Neural cell (in vitro differentiated cells): ENCODE data around the gene CMTM7. TPM values are rescaled to one million over a fixed set of nuclear protein-coding genes. Genes with fewer than 3 reads are reported as not detected.

Source experiments
- H2AFZ ChIP-seq: fragments of 200-600, 300-800 bp; sonication (generic), shearing (Covaris generic); 2 replicates; pipeline ENCODE4 v1.6.0; 2014; ENCODE audit warnings: low read depth, mild to moderate bottlenecking, antibody characterized with exemption, low read length, moderate library complexity
- H3F3A ChIP-seq: fragments of 200-600 bp; shearing (Covaris generic); 2 replicates; pipeline ENCODE4 v1.6.1; 2016; ENCODE audit warnings: mild to moderate bottlenecking, moderate library complexity, mixed read lengths, antibody characterized with exemption, low read length; ENCODE audit not compliant: insufficient read depth, poor library complexity, severe bottlenecking
- H3K27ac ChIP-seq: fragments of 200-600, 300-800 bp; sonication (generic), shearing (Covaris generic); 2 replicates; pipeline ENCODE4 v1.5.1; 2014; ENCODE audit warnings: mild to moderate bottlenecking, low read length, moderate library complexity
- H3K27me3 ChIP-seq: fragments of 300-800, 200-600 bp; sonication (generic), shearing (Covaris generic); 2 replicates; pipeline ENCODE4 v1.6.0; 2014; ENCODE audit warnings: mild to moderate bottlenecking, low read depth, low read length, moderate library complexity; ENCODE audit not compliant: insufficient read depth
- H3K36me3 ChIP-seq: fragments of 300-800, 200-600 bp; sonication (generic), shearing (Covaris generic); 2 replicates; pipeline ENCODE4 v1.5.1; 2014; ENCODE audit warnings: mild to moderate bottlenecking, antibody characterized with exemption, low read length, moderate library complexity; ENCODE audit not compliant: insufficient read depth
- H3K4me2 ChIP-seq: fragments of 300-800, 200-600 bp; sonication (generic), shearing (Covaris generic); 2 replicates; pipeline ENCODE4 v1.6.0; 2014; ENCODE audit warnings: mild to moderate bottlenecking, low read length
- H3K4me3 ChIP-seq: fragments of 300-800, 200-600 bp; sonication (generic), shearing (Covaris generic); 2 replicates; pipeline ENCODE4 v1.5.1; 2014; ENCODE audit warnings: mild to moderate bottlenecking, low read length, moderate library complexity
- H3K79me2 ChIP-seq: fragments of 200-600 bp; shearing (Covaris generic); replicated peaks from 2 replicates; pipeline ENCODE4 v1.6.0; 2014; ENCODE audit warnings: mild to moderate bottlenecking, low read length, moderate library complexity; ENCODE audit not compliant: insufficient read depth
- H3K9ac ChIP-seq: fragments of 300-800, 200-600 bp; sonication (generic), shearing (Covaris generic); 2 replicates; pipeline ENCODE4 v1.6.1; 2016; ENCODE audit warnings: mild to moderate bottlenecking, low read length, mixed read lengths
- H3K9me2 ChIP-seq: fragments of 200-600 bp; shearing (Covaris generic); 2 replicates; pipeline ENCODE4 v1.6.1; 2016; ENCODE audit warnings: mild to moderate bottlenecking, low read length, mixed read lengths; ENCODE audit not compliant: insufficient read depth
- H3K9me3 ChIP-seq: fragments of 200-600, 300-800 bp; sonication (generic), shearing (Covaris generic); 2 replicates; pipeline ENCODE4 v1.6.1; 2016; ENCODE audit warnings: mild to moderate bottlenecking, mixed run types, low read length, moderate library complexity, mixed read lengths
- H4K20me1 ChIP-seq: fragments of 200-600 bp; shearing (Covaris generic); 2 replicates; pipeline ENCODE4 v1.6.1; 2016; ENCODE audit warnings: mild to moderate bottlenecking, mixed run types; ENCODE audit not compliant: insufficient read depth
- EP300 ChIP-seq: fragments of 450-650 bp; conservative IDR thresholded peaks from 2 replicates; pipeline ENCODE4 v1.6.1; 2014; ENCODE audit warnings: antibody characterized with exemption, mild to moderate bottlenecking, moderate library complexity; ENCODE audit not compliant: poor library complexity, severe bottlenecking
- EZH2 ChIP-seq: fragments of 200-600, 300-800 bp; shearing (Covaris generic), sonication (generic); IDR thresholded peaks from 2 replicates; pipeline ENCODE4 v1.6.1; 2014; ENCODE audit warnings: antibody characterized with exemption, low read length, borderline replicate concordance, mild to moderate bottlenecking; ENCODE audit not compliant: insufficient read depth, poor library complexity, severe bottlenecking
- MXI1 ChIP-seq: fragments of 450-650 bp; conservative IDR thresholded peaks from 2 replicates; pipeline ENCODE4 v1.6.1; 2014; ENCODE audit warnings: antibody characterized with exemption, mild to moderate bottlenecking; ENCODE audit not compliant: poor library complexity, severe bottlenecking
- POLR2AphosphoS5 ChIP-seq: IDR thresholded peaks from 2 replicates; pipeline ENCODE4 v1.6.1; 2012
- RAD21 ChIP-seq: fragments of 450-650 bp; conservative IDR thresholded peaks from 2 replicates; pipeline ENCODE4 v1.6.1; 2014; ENCODE audit warnings: antibody characterized with exemption, mild to moderate bottlenecking, moderate library complexity
- SMC3 ChIP-seq: fragments of 450-650 bp; conservative IDR thresholded peaks from 2 replicates; pipeline ENCODE4 v1.6.1; 2014; ENCODE audit warnings: antibody characterized with exemption, mild to moderate bottlenecking, moderate library complexity; ENCODE audit not compliant: poor library complexity
- TAF1 ChIP-seq: IDR thresholded peaks from 2 replicates; pipeline ENCODE4 v1.6.1; 2012; ENCODE audit warnings: low read depth
- polyA plus RNA-seq: library from polyadenylated mRNA; depleted of rRNA; stranded (reverse); fragments of >200 nt; gene quantifications from 2 replicates; pipeline ENCODE4 v1.2.3, GENCODE V29; 2014
- TF ChIP-seq, protein P1 (sequence below): fragments of 450-650 bp; IDR thresholded peaks from 2 replicates; pipeline ENCODE4 v1.5.1; 2014; ENCODE audit warnings: antibody characterized with exemption, mild to moderate bottlenecking, moderate library complexity; ENCODE audit not compliant: poor library complexity, severe bottlenecking
- TF ChIP-seq, protein P2 (sequence below): IDR thresholded peaks from 2 replicates; pipeline ENCODE4 v1.6.1; 2012; ENCODE audit warnings: borderline replicate concordance

Gene CMTM7
- polyA plus RNA-seq, 1 donor from 2014 or later = 0.57 TPM

DNA sequence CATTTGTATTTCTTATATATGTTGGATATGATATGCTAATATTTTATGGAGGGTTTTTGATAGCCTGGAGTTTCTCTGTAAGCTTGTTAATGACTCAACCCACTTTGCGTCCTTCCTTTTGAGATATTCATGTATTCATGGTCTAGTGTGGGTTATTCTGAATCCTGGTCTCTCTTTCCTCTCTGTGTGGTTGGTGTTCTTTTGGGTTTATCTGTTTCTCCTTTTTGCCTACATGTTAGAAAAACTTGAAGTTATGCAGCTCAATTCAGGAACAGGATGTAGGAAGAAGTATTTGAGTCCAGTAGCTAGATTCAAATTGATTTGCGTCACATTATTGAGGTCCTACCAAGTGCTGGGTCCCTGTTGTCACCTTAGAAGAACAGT lies 28.1 kb downstream of the CMTM7 start:
- Histone ChIP-seq H3K9ac (no peak overlapping the region), H3K36me3 (no peaks in the 10 kb centered on the region), H3F3A (no peaks in the 10 kb centered on the region), H3K27ac (no peak overlapping the region), H3K79me2 (no peaks in the 10 kb centered on the region), H3K4me3 (no peak overlapping the region), H3K4me2 (no peak overlapping the region), H4K20me1 (no peaks in the 10 kb centered on the region), H3K27me3 (no peaks in the 10 kb centered on the region), H3K9me3 (no peaks in the 10 kb centered on the region), H3K9me2 (no peaks in the 10 kb centered on the region), H2AFZ (no peak overlapping the region)
- no peak for TF ChIP-seq TAF1
- no peak for TF ChIP-seq EP300
- no peak for TF ChIP-seq EZH2
- no peak for TF ChIP-seq SMC3
- TF ChIP-seq, protein P1, sequence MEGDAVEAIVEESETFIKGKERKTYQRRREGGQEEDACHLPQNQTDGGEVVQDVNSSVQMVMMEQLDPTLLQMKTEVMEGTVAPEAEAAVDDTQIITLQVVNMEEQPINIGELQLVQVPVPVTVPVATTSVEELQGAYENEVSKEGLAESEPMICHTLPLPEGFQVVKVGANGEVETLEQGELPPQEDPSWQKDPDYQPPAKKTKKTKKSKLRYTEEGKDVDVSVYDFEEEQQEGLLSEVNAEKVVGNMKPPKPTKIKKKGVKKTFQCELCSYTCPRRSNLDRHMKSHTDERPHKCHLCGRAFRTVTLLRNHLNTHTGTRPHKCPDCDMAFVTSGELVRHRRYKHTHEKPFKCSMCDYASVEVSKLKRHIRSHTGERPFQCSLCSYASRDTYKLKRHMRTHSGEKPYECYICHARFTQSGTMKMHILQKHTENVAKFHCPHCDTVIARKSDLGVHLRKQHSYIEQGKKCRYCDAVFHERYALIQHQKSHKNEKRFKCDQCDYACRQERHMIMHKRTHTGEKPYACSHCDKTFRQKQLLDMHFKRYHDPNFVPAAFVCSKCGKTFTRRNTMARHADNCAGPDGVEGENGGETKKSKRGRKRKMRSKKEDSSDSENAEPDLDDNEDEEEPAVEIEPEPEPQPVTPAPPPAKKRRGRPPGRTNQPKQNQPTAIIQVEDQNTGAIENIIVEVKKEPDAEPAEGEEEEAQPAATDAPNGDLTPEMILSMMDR = no peak
- TF ChIP-seq RAD21 = no peak
- no peak for TF ChIP-seq POLR2AphosphoS5
- TF ChIP-seq, protein P2, sequence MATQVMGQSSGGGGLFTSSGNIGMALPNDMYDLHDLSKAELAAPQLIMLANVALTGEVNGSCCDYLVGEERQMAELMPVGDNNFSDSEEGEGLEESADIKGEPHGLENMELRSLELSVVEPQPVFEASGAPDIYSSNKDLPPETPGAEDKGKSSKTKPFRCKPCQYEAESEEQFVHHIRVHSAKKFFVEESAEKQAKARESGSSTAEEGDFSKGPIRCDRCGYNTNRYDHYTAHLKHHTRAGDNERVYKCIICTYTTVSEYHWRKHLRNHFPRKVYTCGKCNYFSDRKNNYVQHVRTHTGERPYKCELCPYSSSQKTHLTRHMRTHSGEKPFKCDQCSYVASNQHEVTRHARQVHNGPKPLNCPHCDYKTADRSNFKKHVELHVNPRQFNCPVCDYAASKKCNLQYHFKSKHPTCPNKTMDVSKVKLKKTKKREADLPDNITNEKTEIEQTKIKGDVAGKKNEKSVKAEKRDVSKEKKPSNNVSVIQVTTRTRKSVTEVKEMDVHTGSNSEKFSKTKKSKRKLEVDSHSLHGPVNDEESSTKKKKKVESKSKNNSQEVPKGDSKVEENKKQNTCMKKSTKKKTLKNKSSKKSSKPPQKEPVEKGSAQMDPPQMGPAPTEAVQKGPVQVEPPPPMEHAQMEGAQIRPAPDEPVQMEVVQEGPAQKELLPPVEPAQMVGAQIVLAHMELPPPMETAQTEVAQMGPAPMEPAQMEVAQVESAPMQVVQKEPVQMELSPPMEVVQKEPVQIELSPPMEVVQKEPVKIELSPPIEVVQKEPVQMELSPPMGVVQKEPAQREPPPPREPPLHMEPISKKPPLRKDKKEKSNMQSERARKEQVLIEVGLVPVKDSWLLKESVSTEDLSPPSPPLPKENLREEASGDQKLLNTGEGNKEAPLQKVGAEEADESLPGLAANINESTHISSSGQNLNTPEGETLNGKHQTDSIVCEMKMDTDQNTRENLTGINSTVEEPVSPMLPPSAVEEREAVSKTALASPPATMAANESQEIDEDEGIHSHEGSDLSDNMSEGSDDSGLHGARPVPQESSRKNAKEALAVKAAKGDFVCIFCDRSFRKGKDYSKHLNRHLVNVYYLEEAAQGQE = no peak
- no peak for TF ChIP-seq MXI1

DNA sequence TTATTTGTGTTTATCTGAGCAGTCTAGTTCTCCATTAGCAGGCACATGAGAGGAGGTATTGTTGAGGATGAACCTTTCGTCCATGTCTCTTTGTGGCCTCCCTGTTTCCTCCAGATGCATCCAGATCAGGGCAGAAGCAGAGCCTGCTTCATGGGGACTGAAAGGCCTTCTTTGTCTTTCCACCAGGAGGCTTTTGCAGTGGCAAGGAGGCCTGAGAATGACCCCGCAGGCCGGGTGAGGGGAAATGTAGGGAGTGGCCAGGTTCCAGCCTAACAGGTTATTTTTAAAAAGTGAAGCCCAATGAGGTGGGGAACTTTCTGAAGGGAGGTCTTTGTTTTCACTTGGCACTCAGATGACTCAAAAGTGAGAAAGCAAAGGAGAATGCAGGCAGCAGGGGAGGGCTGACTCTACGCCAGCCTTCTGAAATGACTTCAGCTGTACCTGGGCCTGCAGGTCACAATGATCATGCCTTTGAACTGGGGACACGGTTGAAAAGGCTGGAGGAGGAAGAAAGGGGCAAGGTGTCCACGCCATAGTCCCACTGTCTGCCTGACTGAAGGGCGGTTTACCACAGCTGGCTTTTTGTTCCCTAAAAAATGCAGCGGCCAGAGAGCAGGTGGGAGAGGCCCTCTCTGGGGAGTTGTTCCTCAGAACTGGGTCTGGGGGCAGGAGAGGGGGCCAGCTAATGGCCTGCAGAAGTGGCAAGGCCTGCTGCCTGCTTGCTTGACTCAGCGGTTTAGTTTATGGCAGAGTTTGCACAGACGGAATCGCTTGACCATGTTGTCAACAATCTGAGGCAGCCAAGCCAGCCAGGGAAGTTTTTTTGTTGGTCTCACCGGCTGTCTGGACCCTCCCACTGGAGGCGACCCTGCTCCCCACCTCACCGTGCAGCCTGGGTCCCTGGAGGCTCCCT lies 28.7 kb downstream of the CMTM7 start:
- no peaks in the 10 kb centered on the region for H3K79me2 ChIP-seq
- no peaks in the 10 kb centered on the region for H3F3A ChIP-seq
- no peaks in the 10 kb centered on the region for H3K36me3 ChIP-seq
- no peak overlapping the region for H3K4me3 ChIP-seq
- H2AFZ ChIP-seq = no peak overlapping the region
- H3K4me2 ChIP-seq = no peak overlapping the region
- H4K20me1 ChIP-seq = no peaks in the 10 kb centered on the region
- H3K27me3 ChIP-seq = no peaks in the 10 kb centered on the region
- no peaks in the 10 kb centered on the region for H3K9me2 ChIP-seq
- H3K27ac ChIP-seq = no peak overlapping the region
- no peaks in the 10 kb centered on the region for H3K9me3 ChIP-seq
- TF ChIP-seq MXI1 (no peak), TAF1 (no peak), RAD21 (no peak), EP300 (no peak), SMC3 (no peak), POLR2AphosphoS5 (no peak), EZH2 (no peak)
- TF ChIP-seq, protein P2 = no peak
- TF ChIP-seq, protein P1 = no peak
- H3K9ac ChIP-seq = no peak overlapping the region
